Hematopoietic multipotent progenitor cell treated with erythropoietin and hydrocortisone succinate and interleukin-3 and kit ligand, for 8 days (in vitro differentiated cells): ENCODE results near the gene PEX10.
"Not testable (repeated sequence)": the region's sequence is repeated elsewhere in the genome, so short reads cannot be mapped to it uniquely, and the experiment has no call there.

Experiments
- DNase-seq: peaks from one replicate; pipeline ENCODE4 v3.0.0-alpha.2; 2015

The PEX10 gene

DNA sequence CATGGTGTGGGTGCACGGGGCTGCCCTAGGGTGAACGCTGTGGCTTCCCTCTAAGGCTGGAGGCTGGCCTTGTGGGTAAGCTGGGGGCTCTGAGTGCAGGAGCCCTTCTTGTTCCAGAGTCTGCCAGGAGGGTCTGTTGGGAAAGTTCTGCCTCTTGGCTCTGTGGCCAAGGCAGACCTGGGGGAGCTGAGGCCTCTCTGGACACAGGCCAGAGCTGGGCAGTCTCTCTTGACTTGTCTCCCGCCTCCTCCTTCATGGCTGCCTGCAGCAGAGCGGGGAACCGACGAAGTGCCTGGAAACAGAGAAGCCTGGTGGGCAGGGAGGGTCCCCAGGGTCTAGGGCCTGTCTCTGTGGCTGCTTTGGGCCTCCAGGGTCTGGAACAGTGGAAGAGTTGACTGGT lies 30.3 kb upstream of the PEX10 start:
- DNase-seq: no peak

- no peak for DNase-seq
Measured at GRCh38 chr1:2441746-2442145, 29.4 kb upstream of the PEX10 start.

- not testable (repeated sequence) for DNase-seq
Measured at GRCh38 chr1:2440346-2440745, 28.0 kb upstream of the PEX10 start.

- DNase-seq: no peak
Measured at GRCh38 chr1:2439369-2439768, 27.0 kb upstream of the PEX10 start.

GRCh38 chr1:2438641-2439040 lies 26.3 kb upstream of the PEX10 start:
- no peak for DNase-seq

DNA sequence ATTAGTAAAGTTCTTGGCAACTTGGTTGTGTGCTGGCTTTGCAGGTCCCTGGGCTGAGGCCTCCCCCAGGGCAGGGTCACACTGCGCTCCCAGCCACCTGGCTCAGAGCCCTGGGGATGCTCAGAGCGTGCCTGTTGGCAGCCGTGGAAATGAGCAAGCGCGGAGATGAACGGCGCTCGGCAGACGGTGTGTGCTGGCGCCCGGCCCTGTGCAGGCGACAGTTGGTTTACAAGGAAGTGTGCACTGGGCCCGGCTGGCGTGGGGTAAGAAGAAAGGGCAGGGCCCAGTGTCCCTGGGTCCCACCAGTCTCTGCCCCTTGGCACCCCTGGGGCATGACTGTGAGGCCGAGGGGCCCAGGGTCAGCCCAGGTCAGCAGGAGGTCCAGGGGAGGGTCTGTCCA lies 25.7 kb upstream of the PEX10 start:
- no peak for DNase-seq

GRCh38 chr1:2437617-2438016 lies 25.3 kb upstream of the PEX10 start:
- DNase-seq: no peak

GRCh38 chr1:2436876-2437275 lies 24.5 kb upstream of the PEX10 start:
- no peak for DNase-seq

DNA sequence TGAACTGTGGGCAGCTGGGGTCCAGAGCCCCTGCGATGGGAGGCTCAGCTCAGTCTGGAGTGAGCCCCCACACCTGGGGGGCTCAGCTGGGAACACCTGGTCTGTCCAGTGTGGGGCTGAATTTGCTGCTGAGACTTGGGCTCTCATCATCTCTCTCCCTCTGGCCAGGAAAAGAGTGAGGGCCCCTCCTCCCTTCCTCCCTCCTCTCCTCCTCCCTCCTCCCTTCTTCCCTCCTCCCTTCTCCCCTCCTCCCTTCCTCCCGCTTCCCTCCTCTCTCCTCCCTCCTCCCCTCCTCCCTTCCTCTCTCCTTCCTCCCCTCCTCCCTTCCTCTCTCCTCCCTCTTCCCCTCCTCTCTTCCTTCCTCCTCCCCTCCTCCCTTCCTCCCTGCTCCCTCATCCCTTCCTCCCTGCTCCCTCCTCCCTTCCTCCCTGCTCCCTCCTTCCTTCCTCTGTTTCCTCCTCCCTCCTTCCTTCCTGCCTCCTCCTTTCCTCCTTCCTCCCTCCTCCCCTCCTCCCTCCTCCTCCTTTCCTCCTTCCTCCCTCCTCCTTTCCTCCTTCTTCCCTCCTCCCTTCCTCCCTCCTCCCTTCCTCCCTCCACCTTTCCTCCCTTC lies 23.5 kb upstream of the PEX10 start:
- DNase-seq: no peak

DNA sequence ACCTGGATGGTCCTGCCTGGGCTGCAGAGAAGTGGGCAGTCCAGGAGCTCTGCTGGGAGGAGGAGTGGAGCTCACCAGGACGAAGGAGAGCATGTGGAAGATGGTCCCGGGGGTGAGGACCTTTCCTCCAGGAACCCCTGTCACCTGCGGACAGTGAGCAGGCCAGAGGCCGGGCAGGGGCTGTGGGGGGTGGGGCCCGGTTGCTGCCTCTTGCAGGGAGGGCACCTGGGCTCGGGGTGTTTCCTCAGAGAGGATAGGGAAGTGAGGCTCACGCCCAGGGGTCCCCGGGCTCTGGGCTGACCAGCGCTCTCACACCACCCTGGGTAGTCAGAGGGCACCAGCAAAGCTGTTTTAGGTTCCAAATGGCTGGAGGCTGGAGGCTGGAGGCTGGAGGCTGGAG lies 22.7 kb upstream of the PEX10 start:
- no peak for DNase-seq

- no peak for DNase-seq
Measured at GRCh38 chr1:2433936-2434655, 21.7 kb upstream of the PEX10 start.

DNA sequence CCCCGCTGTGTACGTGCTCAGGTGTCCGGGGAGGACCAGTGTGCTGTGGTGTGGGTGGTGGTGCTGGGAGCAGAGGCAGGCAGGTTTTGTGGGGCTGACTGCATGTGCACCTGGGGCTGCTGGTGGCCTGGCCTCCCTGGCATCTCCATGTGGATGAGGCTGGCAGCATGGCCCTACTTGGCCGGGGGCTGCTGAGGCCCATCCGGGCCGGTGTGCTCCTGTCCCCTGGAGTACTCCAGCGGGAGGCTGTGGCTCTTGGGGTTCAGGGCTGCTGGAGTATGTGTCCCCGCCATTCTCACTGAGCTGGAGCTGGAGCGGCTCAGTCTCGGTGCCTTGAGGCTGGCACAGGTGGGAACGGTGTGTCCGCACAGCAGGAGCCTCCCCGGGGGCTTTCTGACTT lies 20.8 kb upstream of the PEX10 start:
- no peak for DNase-seq

DNA sequence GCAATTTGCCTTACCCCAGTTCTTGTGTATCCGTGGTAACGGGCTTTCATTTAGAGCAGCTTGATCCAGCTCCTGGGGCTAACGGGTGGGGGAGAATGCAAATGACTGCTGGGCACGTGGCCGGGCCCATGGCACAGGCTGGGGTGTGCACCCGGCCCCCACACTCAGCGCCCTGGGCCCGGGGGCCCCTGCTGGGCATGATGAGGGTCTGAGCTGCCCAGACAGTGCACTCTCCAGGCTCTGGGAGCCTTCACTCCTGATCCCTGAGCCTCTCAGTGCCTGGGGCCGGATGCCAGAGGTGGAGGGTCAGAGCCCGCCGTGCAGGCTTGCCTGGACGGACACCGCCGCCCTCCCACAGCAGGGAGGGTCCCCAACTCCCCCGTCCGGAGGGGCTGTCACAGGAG lies 20.1 kb upstream of the PEX10 start:
- no peak for DNase-seq

GRCh38 chr1:2431518-2431917 lies 19.2 kb upstream of the PEX10 start:
- DNase-seq: no peak

DNA sequence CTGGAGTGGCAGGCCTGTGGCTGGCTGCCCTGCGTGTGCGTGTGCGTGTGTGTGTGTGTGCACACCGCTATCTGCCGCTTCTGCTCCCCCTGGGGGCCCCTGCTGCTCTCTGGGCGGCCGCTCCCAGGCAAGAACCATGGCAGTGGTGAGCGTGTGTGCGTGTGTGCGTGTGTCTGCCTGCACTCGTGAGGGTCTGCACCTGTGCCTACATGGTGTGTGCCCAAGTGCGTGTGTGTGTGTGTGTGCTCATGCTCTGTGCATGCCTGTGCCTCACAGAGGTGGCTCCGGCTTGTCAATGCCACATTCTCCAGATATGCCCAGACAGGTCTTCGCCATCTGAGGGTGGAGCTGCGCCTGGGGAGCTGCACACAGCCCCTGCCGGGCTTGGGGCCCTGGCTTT lies 18.7 kb upstream of the PEX10 start:
- DNase-seq: no peak

GRCh38 chr1:2430592-2430973 lies 18.2 kb upstream of the PEX10 start:
- DNase-seq: no peak

GRCh38 chr1:2429780-2430591 lies 17.6 kb upstream of the PEX10 start:
- DNase-seq: no peak

DNA sequence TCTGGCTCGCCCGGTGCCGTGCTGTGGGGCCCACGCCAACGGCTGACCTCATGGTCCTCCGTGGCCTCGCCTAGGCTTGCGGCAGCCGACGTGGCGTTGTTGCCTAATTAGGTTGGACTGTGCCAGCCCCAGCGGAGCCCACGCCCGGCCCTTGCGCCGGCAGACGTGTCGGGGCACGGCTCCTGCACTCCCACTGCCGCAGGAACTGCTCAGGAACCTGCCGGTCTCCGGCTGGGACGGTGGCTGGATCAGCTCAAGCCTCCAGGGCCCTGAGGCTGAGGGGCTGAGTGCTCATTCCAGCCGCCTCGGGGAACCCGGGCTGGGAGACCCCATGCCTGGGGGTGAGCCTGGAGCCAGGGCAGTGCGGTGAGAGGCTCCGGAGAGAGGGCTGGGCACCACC lies 16.1 kb upstream of the PEX10 start:
- no peak for DNase-seq

GRCh38 chr1:2427976-2428375 lies 15.6 kb upstream of the PEX10 start:
- no peak for DNase-seq

DNA sequence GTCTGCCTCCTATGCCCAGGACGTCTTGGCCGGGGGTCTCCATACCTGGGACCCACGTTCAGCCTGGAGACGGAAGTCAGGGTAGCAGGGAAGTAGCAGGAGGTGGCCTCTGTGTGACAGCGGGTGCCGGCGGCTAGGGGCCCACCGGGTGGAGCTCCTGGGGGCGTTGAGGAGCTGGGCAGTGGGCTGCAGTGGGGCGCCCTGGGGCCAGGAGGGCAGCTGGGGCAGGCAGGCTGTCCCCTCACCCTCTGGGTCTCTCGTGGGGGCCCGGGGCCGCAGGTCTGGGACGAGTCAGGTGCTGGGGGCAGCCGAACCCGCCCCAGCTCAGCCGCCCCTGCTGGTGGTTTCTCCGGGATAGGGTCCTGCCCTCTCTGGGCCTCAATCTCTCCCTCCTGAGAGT lies 14.7 kb upstream of the PEX10 start:
- no peak for DNase-seq

GRCh38 chr1:2426540-2426939 lies 14.2 kb upstream of the PEX10 start:
- no peak for DNase-seq

DNA sequence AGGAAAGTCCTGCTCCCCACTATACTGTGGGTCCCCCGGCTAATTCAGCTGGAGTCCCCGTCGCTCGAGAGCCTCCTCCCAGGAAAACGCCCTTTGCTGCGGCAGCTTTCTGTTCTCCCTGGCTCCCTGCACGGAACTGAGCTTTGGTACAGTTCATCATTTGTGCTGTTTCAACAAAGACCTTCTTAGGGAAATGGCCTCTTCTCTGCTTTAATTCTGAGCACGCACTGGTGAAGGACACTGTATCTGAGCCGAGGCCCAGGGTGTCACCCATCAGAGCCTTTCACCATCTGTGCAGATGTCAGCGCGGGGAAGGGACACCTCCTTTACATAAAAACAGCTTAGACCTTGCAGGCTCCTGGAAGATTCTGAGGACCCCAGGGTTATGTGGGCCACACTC lies 13.5 kb upstream of the PEX10 start:
- no peak for DNase-seq

DNA sequence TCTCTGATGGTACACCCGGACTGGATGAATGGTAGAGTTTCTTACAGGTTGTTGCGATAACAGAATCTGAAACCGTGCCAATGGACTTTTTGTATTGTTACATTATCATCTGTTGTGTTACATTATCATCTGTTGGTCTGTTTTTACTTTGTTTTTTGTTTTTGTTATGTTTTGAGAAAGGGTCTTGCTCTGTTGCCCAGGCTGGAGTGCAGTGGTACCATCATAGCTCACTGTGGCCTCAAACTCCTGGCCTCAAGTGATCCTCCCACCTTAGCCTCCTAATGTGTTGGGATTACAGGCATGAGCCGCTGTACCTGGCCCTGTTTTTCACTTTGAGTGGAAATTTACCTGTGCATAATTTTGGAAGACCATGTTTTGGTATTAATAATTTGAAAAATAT lies 10.2 kb upstream of the PEX10 start:
- no peak for DNase-seq

DNA sequence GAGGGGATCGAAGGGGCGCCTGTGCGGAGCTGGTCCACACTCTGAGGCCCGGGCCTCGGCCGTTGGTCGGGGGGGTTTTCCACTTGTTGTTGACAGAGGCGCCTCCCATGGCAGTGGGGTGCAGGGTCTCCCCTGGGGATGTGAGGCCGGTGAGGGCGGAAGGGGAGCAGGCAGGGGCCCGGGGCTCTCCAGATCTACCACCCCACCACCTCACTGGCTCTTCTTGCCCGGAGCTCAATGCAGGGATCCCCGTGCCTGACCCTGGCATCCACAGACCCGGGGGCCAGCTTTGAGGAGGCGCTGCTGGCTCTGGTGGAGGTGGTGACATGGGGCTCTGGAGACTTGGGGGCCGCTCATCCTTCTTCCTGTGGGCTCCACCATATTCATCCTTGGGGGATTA lies 7.1 kb upstream of the PEX10 start:
- DNase-seq: no peak
